ENCODE measurements around the gene RHEBL1. TPM values are rescaled to one million over a fixed set of nuclear protein-coding genes. Genes with fewer than 3 reads are reported as not detected.

Gene RHEBL1
- total RNA-seq, 5 donors from 2014 or later (not counting 1 experiment from before 2014, with no cell fraction given) = 2.3 to 5.3 (median 2.5) TPM

- H3K4me1 ChIP-seq (ENCODE audit: control insufficient read depth in 1 of 2, extremely low read depth in 1 of 2, insufficient read depth in 2 of 2, low read length in 2 of 2) = peaks cover 6 to 28% of the 10 kb centered on the region in 2 experiments
- POLR2A ChIA-PET = interaction anchor here in 1 of 2 donors (0.9 kb wide), 1 partner anchor 13 kb away, joined by 3 read pairs; no protein-coding TSS in a partner anchor
- H3K27me3 Mint-ChIP-seq = no peaks in the 10 kb centered on the region
- ATAC-seq (replicated peaks in 1 of 4) (no peak), DNase-seq (no peak)
- H3K27ac ChIP-seq (ENCODE audit: low read length) = no peak overlapping the region
- no peak overlapping the region for H3K27ac Mint-ChIP-seq
- H3K36me3 Mint-ChIP-seq = peaks cover 47% of the 10 kb centered on the region
- no peak overlapping the region for H3K4me3 ChIP-seq (ENCODE audit: control insufficient read depth in 1 of 2, extremely low read depth in 1 of 2, low read length in 1 of 2)
- no peaks in the 10 kb centered on the region for H3K9me3 Mint-ChIP-seq
- CTCF ChIA-PET = interaction anchor here (0.5 to 0.9 kb wide), 3 partner anchors 9 to 65 kb away, joined by 3 read pairs; partner anchors contain the start of gene RHEBL1 (in 1 of the 2)
- H3K36me3 ChIP-seq (ENCODE audit: control insufficient read depth in 2 of 2, extremely low read depth in 1 of 2, insufficient read depth in 1 of 2, low read length in 1 of 2) = peaks cover 16 to 68% of the 10 kb centered on the region in 2 donors
- no peaks in the 10 kb centered on the region for H3K9me3 ChIP-seq
- H3K4me1 Mint-ChIP-seq = peaks cover 39 to 50% (median 40%) of the 10 kb centered on the region in 3 donors
- peaks cover 0 to 2% of the 10 kb centered on the region in 2 experiments for H3K27me3 ChIP-seq (replicated peaks in 1 of 2; ENCODE audit: control insufficient read depth in 2 of 2, extremely low read depth in 1 of 2, insufficient read depth in 2 of 2, low read length in 1 of 2)
- no peak overlapping the region for H3K4me3 Mint-ChIP-seq
- over 99% methylated on average over 7 of the region's 9 CpGs for WGBS (ENCODE audit: insufficient coverage)
Observed at GRCh38 chr12:49105504-49106084, 35.8 kb upstream of the RHEBL1 start.

GRCh38 chr12:49104822-49105221, 35.0 kb upstream of the RHEBL1 start:
- Histone ChIP-seq H3K4me3 (ENCODE audit: control insufficient read depth in 1 of 2, extremely low read depth in 1 of 2, low read length in 1 of 2) (no peak overlapping the region), H3K36me3 (ENCODE audit: control insufficient read depth in 2 of 2, extremely low read depth in 1 of 2, insufficient read depth in 1 of 2, low read length in 1 of 2) (peaks cover 18 to 76% of the 10 kb centered on the region in 2 donors)

GRCh38 chr12:49100380-49100779, 30.6 kb upstream of the RHEBL1 start:
- no peak for DNase-seq
- no peaks in the 10 kb centered on the region for H3K9me3 Mint-ChIP-seq
- no peak overlapping the region for H3K27ac Mint-ChIP-seq
- POLR2A ChIA-PET = interaction anchor here in 1 of 2 donors (0.6 to 2.2 kb wide), 2 partner anchors 10 to 18 kb away, joined by 7 to 10 read pairs; no protein-coding TSS in a partner anchor
- Histone ChIP-seq H3K27ac (ENCODE audit: low read length) (no peak overlapping the region), H3K9me3 (no peaks in the 10 kb centered on the region), H3K36me3 (ENCODE audit: control insufficient read depth in 2 of 2, extremely low read depth in 1 of 2, insufficient read depth in 1 of 2, low read length in 1 of 2) (peaks cover 22 to 81% of the 10 kb centered on the region in 2 donors), H3K27me3 (replicated peaks in 1 of 2; ENCODE audit: control insufficient read depth in 2 of 2, extremely low read depth in 1 of 2, insufficient read depth in 2 of 2, low read length in 1 of 2) (no peaks in the 10 kb centered on the region), H3K4me3 (ENCODE audit: control insufficient read depth in 1 of 2, extremely low read depth in 1 of 2, low read length in 1 of 2) (no peak overlapping the region), H3K4me1 (ENCODE audit: control insufficient read depth in 1 of 2, extremely low read depth in 1 of 2, insufficient read depth in 2 of 2, low read length in 2 of 2) (no peaks in the 10 kb centered on the region)
- CTCF ChIA-PET = interaction anchor here (0.7 to 2.1 kb wide), 9 partner anchors 9 to 37 kb away, joined by 3 to 9 read pairs (median 6); partner anchors contain the start of gene LMBR1L (in 1 of the 2)
- no peak overlapping the region for H3K4me3 Mint-ChIP-seq
- no peak for ATAC-seq (replicated peaks in 1 of 4)
- 100% methylated on average over 1 of the region's 6 CpGs for WGBS (ENCODE audit: insufficient coverage)
- H3K27me3 Mint-ChIP-seq = peaks cover under 1 to 4% of the 10 kb centered on the region in 2 donors
- peaks cover 61% of the 10 kb centered on the region for H3K36me3 Mint-ChIP-seq
- peaks cover 0 to 10% (median 8%) of the 10 kb centered on the region in 3 donors for H3K4me1 Mint-ChIP-seq

More at GRCh38 chr12:49104822-49105221, 35.0 kb upstream of the RHEBL1 start:
- Mint-ChIP-seq H3K27me3 (no peaks in the 10 kb centered on the region), H3K27ac (no peak overlapping the region), H3K4me1 (peaks cover 35 to 43% (median 36%) of the 10 kb centered on the region in 3 donors), H3K4me3 (no peak overlapping the region), H3K36me3 (peaks cover 53% of the 10 kb centered on the region), H3K9me3 (no peaks in the 10 kb centered on the region)
- Histone ChIP-seq H3K27ac (ENCODE audit: low read length) (no peak overlapping the region), H3K9me3 (no peaks in the 10 kb centered on the region), H3K27me3 (replicated peaks in 1 of 2; ENCODE audit: control insufficient read depth in 2 of 2, extremely low read depth in 1 of 2, insufficient read depth in 2 of 2, low read length in 1 of 2) (no peaks in the 10 kb centered on the region), H3K4me1 (ENCODE audit: control insufficient read depth in 1 of 2, extremely low read depth in 1 of 2, insufficient read depth in 2 of 2, low read length in 2 of 2) (peaks cover 5 to 26% of the 10 kb centered on the region in 2 experiments)
- CTCF ChIA-PET = interaction anchor here (0.6 to 1.3 kb wide), 7 partner anchors 10 to 149 kb away, joined by 3 to 5 read pairs (median 3); partner anchors contain the start of gene DHH (in 1 of the 2)
- POLR2A ChIA-PET = no interaction called here
- WGBS (ENCODE audit: insufficient coverage) = 56% methylated on average over 3 of the region's 3 CpGs
- no peak for DNase-seq
- no peak for ATAC-seq (replicated peaks in 1 of 4)

- no peak for ATAC-seq (replicated peaks in 1 of 4)
- CTCF ChIA-PET = interaction anchor here (0.5 to 2.1 kb wide), 18 partner anchors 9 to 347 kb away, joined by 3 to 11 read pairs (median 5); partner anchors contain the start of genes DDX23 (in 1 of the 2) and TUBA1B (in 1 of the 2)
- POLR2A ChIA-PET = interaction anchor here (0.5 to 2.2 kb wide), 4 partner anchors 11 to 107 kb away, joined by 3 to 13 read pairs (median 9); no protein-coding TSS in a partner anchor
- WGBS (ENCODE audit: insufficient coverage) = no CpG with 5 or more reads among the region's 2 CpGs
- Histone ChIP-seq H3K4me1 (ENCODE audit: control insufficient read depth in 1 of 2, extremely low read depth in 1 of 2, insufficient read depth in 2 of 2, low read length in 2 of 2) (peaks cover 0 to 11% of the 10 kb centered on the region in 2 experiments), H3K36me3 (ENCODE audit: control insufficient read depth in 2 of 2, extremely low read depth in 1 of 2, insufficient read depth in 1 of 2, low read length in 1 of 2) (peaks cover 19 to 64% of the 10 kb centered on the region in 2 donors), H3K27ac (ENCODE audit: low read length) (no peak overlapping the region), H3K9me3 (no peaks in the 10 kb centered on the region), H3K4me3 (ENCODE audit: control insufficient read depth in 1 of 2, extremely low read depth in 1 of 2, low read length in 1 of 2) (no peak overlapping the region), H3K27me3 (replicated peaks in 1 of 2; ENCODE audit: control insufficient read depth in 2 of 2, extremely low read depth in 1 of 2, insufficient read depth in 2 of 2, low read length in 1 of 2) (peaks cover 0 to 14% of the 10 kb centered on the region in 2 experiments)
- H3K27ac Mint-ChIP-seq = no peak overlapping the region
- no peak for DNase-seq
- H3K27me3 Mint-ChIP-seq = peaks cover 10 to 15% of the 10 kb centered on the region in 2 donors
- no peak overlapping the region for H3K4me3 Mint-ChIP-seq
- peaks cover 56% of the 10 kb centered on the region for H3K36me3 Mint-ChIP-seq
- H3K9me3 Mint-ChIP-seq = no peaks in the 10 kb centered on the region
- H3K4me1 Mint-ChIP-seq = peaks cover 8 to 18% (median 10%) of the 10 kb centered on the region in 3 donors
Observed at GRCh38 chr12:49098703-49099102, 28.9 kb upstream of the RHEBL1 start.

GRCh38 chr12:49098035-49098451, 28.3 kb upstream of the RHEBL1 start:
- Mint-ChIP-seq H3K36me3 (peaks cover 51% of the 10 kb centered on the region), H3K27me3 (peaks cover 17 to 22% of the 10 kb centered on the region in 2 donors), H3K27ac (no peak overlapping the region), H3K4me3 (no peak overlapping the region), H3K9me3 (no peaks in the 10 kb centered on the region), H3K4me1 (peaks cover 8 to 23% (median 14%) of the 10 kb centered on the region in 3 donors)
- H3K36me3 ChIP-seq (ENCODE audit: control insufficient read depth in 2 of 2, extremely low read depth in 1 of 2, insufficient read depth in 1 of 2, low read length in 1 of 2) = peaks cover 19 to 58% of the 10 kb centered on the region in 2 donors
- POLR2A ChIA-PET = interaction anchor here in 1 of 2 donors (0.7 kb wide), 1 partner anchor 15 kb away, joined by 13 read pairs; no protein-coding TSS in a partner anchor
- DNase-seq (peak in 31 of 35 experiments; percentile 16 to 78 (median 54)), ATAC-seq (replicated peaks in 1 of 4) (peak; percentile 54 to 68 (median 62))
- H3K4me1 ChIP-seq (ENCODE audit: control insufficient read depth in 1 of 2, extremely low read depth in 1 of 2, insufficient read depth in 2 of 2, low read length in 2 of 2) = peaks cover 0 to 14% of the 10 kb centered on the region in 2 experiments
- H3K4me3 ChIP-seq (ENCODE audit: control insufficient read depth in 1 of 2, extremely low read depth in 1 of 2, low read length in 1 of 2) = no peak overlapping the region
- 61% methylated on average over 4 of the region's 4 CpGs for WGBS (ENCODE audit: insufficient coverage)
- no peak overlapping the region for H3K27ac ChIP-seq (ENCODE audit: low read length)
- CTCF ChIA-PET = interaction anchor here (0.5 to 2.1 kb wide), 9 partner anchors 10 to 346 kb away, joined by 3 to 11 read pairs (median 5); partner anchors contain the start of gene TUBA1B (in 1 of the 2)
- H3K27me3 ChIP-seq (replicated peaks in 1 of 2; ENCODE audit: control insufficient read depth in 2 of 2, extremely low read depth in 1 of 2, insufficient read depth in 2 of 2, low read length in 1 of 2) = peaks cover 0 to 20% of the 10 kb centered on the region in 2 experiments
- H3K9me3 ChIP-seq = no peaks in the 10 kb centered on the region

- DNase-seq (no peak), ATAC-seq (replicated peaks in 1 of 4) (no peak)
- Histone ChIP-seq H3K27me3 (replicated peaks in 1 of 2; ENCODE audit: control insufficient read depth in 2 of 2, extremely low read depth in 1 of 2, insufficient read depth in 2 of 2, low read length in 1 of 2) (peaks cover 0 to 27% of the 10 kb centered on the region in 2 experiments), H3K4me1 (ENCODE audit: control insufficient read depth in 1 of 2, extremely low read depth in 1 of 2, insufficient read depth in 2 of 2, low read length in 2 of 2) (peaks cover 0 to 14% of the 10 kb centered on the region in 2 experiments), H3K27ac (ENCODE audit: low read length) (no peak overlapping the region), H3K36me3 (ENCODE audit: control insufficient read depth in 2 of 2, extremely low read depth in 1 of 2, insufficient read depth in 1 of 2, low read length in 1 of 2) (peaks cover 19 to 51% of the 10 kb centered on the region in 2 donors), H3K9me3 (no peaks in the 10 kb centered on the region), H3K4me3 (ENCODE audit: control insufficient read depth in 1 of 2, extremely low read depth in 1 of 2, low read length in 1 of 2) (no peak overlapping the region)
- Mint-ChIP-seq H3K9me3 (no peaks in the 10 kb centered on the region), H3K4me1 (peaks cover 9 to 25% (median 16%) of the 10 kb centered on the region in 3 donors), H3K27me3 (peaks cover 20 to 25% of the 10 kb centered on the region in 2 donors), H3K36me3 (peaks cover 44% of the 10 kb centered on the region), H3K27ac (no peak overlapping the region), H3K4me3 (no peak overlapping the region)
- no CpG with 5 or more reads among the region's 3 CpGs for WGBS (ENCODE audit: insufficient coverage)
- ChIA-PET CTCF (interaction anchor here (1.2 to 2.1 kb wide), 4 partner anchors 9 to 34 kb away, joined by 5 to 11 read pairs (median 6); partner anchors contain the start of gene TUBA1B (in 1 of the 2)), POLR2A (no interaction called here)
Observed at GRCh38 chr12:49097381-49097780, 27.6 kb upstream of the RHEBL1 start.
